Fibroblast of villous mesenchyme (primary cell): ENCODE results near the gene SMC5. TPM values are rescaled to one million over a fixed set of nuclear protein-coding genes. Genes with fewer than 3 reads are reported as not detected.

ENCODE experiments used
- DNase-seq: peaks from one replicate; pipeline ENCODE4 v3.0.0-alpha.2; 2010; ENCODE audit warnings: low read depth
- H3K4me3 ChIP-seq: 2 replicates; pipeline ENCODE4 v1.5.1; 2011; ENCODE audit warnings: low read depth, mild to moderate bottlenecking, low read length
- CTCF ChIP-seq: IDR thresholded peaks from 2 replicates; pipeline ENCODE4 v1.5.1; 2012; ENCODE audit warnings: low read depth, mild to moderate bottlenecking, low read length; ENCODE audit not compliant: insufficient read depth
- total RNA-seq: library from RNA; depleted of rRNA; stranded (reverse); fragments of >200 nt; gene quantifications from 2 replicates; pipeline ENCODE4 v1.2.3, GENCODE V29; 2012

The SMC5 gene
- total RNA-seq, 1 donor: 39.3 TPM

- no peak for TF ChIP-seq CTCF
- H3K4me3 ChIP-seq: peak overlapping the region; percentile 26
- no peak for DNase-seq
These were observed 3.6 kb downstream of the SMC5 start for GRCh38 chr9:70262366-70262765.

GRCh38 chr9:70262948-70263347 lies 4.2 kb downstream of the SMC5 start:
- no peak for TF ChIP-seq CTCF
- peak; percentile 63 for DNase-seq
- H3K4me3 ChIP-seq: peak overlapping the region; percentile 10

GRCh38 chr9:70263421-70263820 lies 4.6 kb downstream of the SMC5 start:
- peak; percentile 52 for DNase-seq
- no peak for TF ChIP-seq CTCF
- peak overlapping the region; percentile 13 for H3K4me3 ChIP-seq

- no peak for TF ChIP-seq CTCF
- no peak for DNase-seq
- no peak overlapping the region for H3K4me3 ChIP-seq
These were observed 19.5 kb downstream of the SMC5 start for GRCh38 chr9:70278305-70278704.

- no peak overlapping the region for H3K4me3 ChIP-seq
- no peak for DNase-seq
- TF ChIP-seq CTCF: no peak
These were observed 25.1 kb downstream of the SMC5 start for GRCh38 chr9:70283848-70284247.

- peak; percentile 99 for DNase-seq
- peak overlapping the region; percentile 14 for H3K4me3 ChIP-seq
- TF ChIP-seq CTCF: no peak
These were observed 26.5 kb downstream of the SMC5 start for GRCh38 chr9:70285246-70285645.

GRCh38 chr9:70285981-70286598 lies 27.3 kb downstream of the SMC5 start:
- peak overlapping the region; percentile 14 for H3K4me3 ChIP-seq
- no peak for TF ChIP-seq CTCF
- peak; percentile 95 for DNase-seq
